Osteocyte (in vitro differentiated cells): ENCODE measurements around the gene TMEM37. TPM values are rescaled to one million over a fixed set of nuclear protein-coding genes. Genes with fewer than 3 reads are reported as not detected.

ENCODE experiments used
- DNase-seq: peaks from one replicate; pipeline ENCODE4 v3.0.0; 2021; ENCODE audit warnings: mixed read lengths; ENCODE audit not compliant: unreplicated experiment; ENCODE audit errors: extremely low spot score
- H3K27ac Mint-ChIP-seq: one replicate; pipeline ENCODE4 v1.8.0; 2021; ENCODE audit warnings: mild to moderate bottlenecking, mixed read lengths; ENCODE audit not compliant: unreplicated experiment
- H3K27me3 Mint-ChIP-seq: one replicate; pipeline ENCODE4 v1.8.0; 2021; ENCODE audit warnings: mixed read lengths; ENCODE audit not compliant: unreplicated experiment
- H3K36me3 Mint-ChIP-seq: one replicate; pipeline ENCODE4 v1.8.0; 2021; ENCODE audit warnings: mixed read lengths; ENCODE audit not compliant: unreplicated experiment
- H3K4me1 Mint-ChIP-seq: one replicate; pipeline ENCODE4 v1.8.0; 2021; ENCODE audit warnings: mixed read lengths; ENCODE audit not compliant: unreplicated experiment
- H3K4me3 Mint-ChIP-seq: one replicate; pipeline ENCODE4 v1.8.0; 2021; ENCODE audit warnings: mild to moderate bottlenecking, moderate library complexity, mixed read lengths; ENCODE audit not compliant: unreplicated experiment
- H3K9me3 Mint-ChIP-seq: one replicate; pipeline ENCODE4 v1.8.0; 2021; ENCODE audit warnings: mixed read lengths; ENCODE audit not compliant: unreplicated experiment
- total RNA-seq: library from RNA; stranded (reverse); gene quantifications from 2 replicates; pipeline ENCODE4 v1.2.1, GENCODE V29; 2021
- TF ChIP-seq, protein P1 (sequence below): fragments of 200-600 bp; sonication (generic); IDR thresholded peaks from 2 replicates; pipeline ENCODE4 v1.5.0; 2021; ENCODE audit warnings: antibody characterized with exemption, mild to moderate bottlenecking, moderate library complexity

The TMEM37 gene
- total RNA-seq, 1 donor from 2014 or later = 0.40 TPM

DNA sequence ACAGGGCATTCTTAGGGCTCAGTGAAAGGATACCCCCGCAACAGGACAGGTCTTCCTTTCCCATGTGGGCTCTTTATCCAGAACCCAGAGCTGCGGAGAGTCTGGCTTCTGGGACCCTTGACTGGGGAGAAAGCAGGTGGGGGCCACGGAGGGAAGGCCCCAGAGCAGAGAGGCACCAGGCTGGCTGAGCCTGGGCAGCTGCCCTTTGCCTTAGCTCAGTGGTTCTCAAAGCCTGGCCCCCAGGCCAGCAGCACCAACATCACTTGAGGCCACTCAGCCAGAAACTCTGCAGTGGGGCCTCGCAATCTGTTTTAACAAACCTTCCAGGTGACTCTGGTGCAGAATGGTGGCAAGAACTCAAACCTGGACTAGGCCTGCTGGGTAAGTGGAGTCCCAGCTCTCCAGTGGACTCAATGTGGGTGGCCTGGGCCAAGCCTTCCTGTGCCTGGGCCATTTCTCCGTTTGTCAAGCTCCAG lies 1.6 kb upstream of the TMEM37 start:
- TF ChIP-seq, protein P1, sequence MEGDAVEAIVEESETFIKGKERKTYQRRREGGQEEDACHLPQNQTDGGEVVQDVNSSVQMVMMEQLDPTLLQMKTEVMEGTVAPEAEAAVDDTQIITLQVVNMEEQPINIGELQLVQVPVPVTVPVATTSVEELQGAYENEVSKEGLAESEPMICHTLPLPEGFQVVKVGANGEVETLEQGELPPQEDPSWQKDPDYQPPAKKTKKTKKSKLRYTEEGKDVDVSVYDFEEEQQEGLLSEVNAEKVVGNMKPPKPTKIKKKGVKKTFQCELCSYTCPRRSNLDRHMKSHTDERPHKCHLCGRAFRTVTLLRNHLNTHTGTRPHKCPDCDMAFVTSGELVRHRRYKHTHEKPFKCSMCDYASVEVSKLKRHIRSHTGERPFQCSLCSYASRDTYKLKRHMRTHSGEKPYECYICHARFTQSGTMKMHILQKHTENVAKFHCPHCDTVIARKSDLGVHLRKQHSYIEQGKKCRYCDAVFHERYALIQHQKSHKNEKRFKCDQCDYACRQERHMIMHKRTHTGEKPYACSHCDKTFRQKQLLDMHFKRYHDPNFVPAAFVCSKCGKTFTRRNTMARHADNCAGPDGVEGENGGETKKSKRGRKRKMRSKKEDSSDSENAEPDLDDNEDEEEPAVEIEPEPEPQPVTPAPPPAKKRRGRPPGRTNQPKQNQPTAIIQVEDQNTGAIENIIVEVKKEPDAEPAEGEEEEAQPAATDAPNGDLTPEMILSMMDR = no peak
- Mint-ChIP-seq H3K4me3 (peak overlapping the region; percentile 36), H3K27ac (no peak overlapping the region), H3K4me1 (peaks cover 12% of the 10 kb centered on the region), H3K27me3 (peaks cover 61% of the 10 kb centered on the region), H3K36me3 (no peaks in the 10 kb centered on the region), H3K9me3 (no peaks in the 10 kb centered on the region)
- DNase-seq = no peak

- Mint-ChIP-seq H3K4me1 (peaks cover 12% of the 10 kb centered on the region), H3K27ac (no peak overlapping the region), H3K9me3 (no peaks in the 10 kb centered on the region), H3K36me3 (no peaks in the 10 kb centered on the region), H3K27me3 (peaks cover 56% of the 10 kb centered on the region), H3K4me3 (peak overlapping the region; percentile 67)
- TF ChIP-seq, protein P1 = no peak
- DNase-seq = no peak
Observed at GRCh38 chr2:119431976-119432850, 559 bp downstream of the TMEM37 start.

DNA sequence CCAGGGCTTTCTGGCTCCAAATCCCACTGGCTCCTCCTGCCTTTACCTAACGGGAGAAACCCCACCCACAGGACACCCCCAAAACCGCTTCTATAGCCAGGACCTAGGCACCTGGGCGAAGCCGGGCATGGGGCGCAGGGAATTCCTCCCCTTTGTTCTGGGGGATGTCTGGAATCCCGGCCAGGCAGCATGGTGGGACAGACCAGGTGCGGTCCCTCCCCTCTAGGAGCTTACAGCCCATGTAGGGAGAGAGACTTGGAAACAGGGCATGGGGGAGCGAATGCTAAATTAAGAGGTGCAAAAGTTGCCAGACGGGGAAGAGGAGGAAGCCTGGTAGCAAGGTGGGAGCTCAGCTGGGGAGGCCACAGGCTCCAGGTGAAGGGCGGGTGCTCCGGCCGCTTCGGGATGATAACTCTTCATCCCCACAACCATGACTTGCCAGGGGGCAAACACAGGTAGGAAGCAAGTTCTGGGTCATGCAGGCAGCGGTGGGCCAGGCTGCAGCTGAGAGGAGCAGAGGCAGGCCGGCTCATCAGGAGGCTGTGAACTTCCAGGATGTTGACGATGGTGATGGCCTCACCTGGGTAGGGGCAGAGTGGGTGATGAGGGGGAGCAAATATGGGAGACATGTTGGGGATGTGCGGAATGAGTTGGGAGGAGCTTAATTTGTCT lies 1.3 kb downstream of the TMEM37 start:
- no peak for DNase-seq
- Mint-ChIP-seq H3K4me1 (peaks cover 12% of the 10 kb centered on the region), H3K9me3 (no peaks in the 10 kb centered on the region), H3K27ac (no peak overlapping the region), H3K27me3 (peaks cover 54% of the 10 kb centered on the region), H3K4me3 (peak overlapping the region; percentile 67), H3K36me3 (no peaks in the 10 kb centered on the region)
- TF ChIP-seq, protein P1 = no peak

GRCh38 chr2:119433636-119434327 lies 2.1 kb downstream of the TMEM37 start:
- no peak overlapping the region for H3K4me3 Mint-ChIP-seq
- DNase-seq = no peak
- H3K4me1 Mint-ChIP-seq = peaks cover 12% of the 10 kb centered on the region
- TF ChIP-seq, protein P1 = no peak
- no peak overlapping the region for H3K27ac Mint-ChIP-seq
- no peaks in the 10 kb centered on the region for H3K9me3 Mint-ChIP-seq
- H3K36me3 Mint-ChIP-seq = no peaks in the 10 kb centered on the region
- H3K27me3 Mint-ChIP-seq = peaks cover 54% of the 10 kb centered on the region
